ENCODE data around the gene ELAVL2.

The ELAVL2 gene

GRCh38 chr9:23674016-23674585 is 151.9 kb downstream of the ELAVL2 start:
- POLR2A ChIA-PET = no interaction called here
- no peak for DNase-seq (ENCODE audit: low read depth, low spot score)
- CTCF ChIA-PET = no interaction called here

GRCh38 chr9:23672151-23672550 is 153.9 kb downstream of the ELAVL2 start:
- no peak for DNase-seq (ENCODE audit: low read depth, low spot score)
- POLR2A ChIA-PET = no interaction called here
- TF ChIP-seq CTCF (IDR thresholded peaks at IDR 0.05; ENCODE audit: insufficient read depth, low read length, missing control alignments) = no peak
- CTCF ChIA-PET = no interaction called here
- H3K4me3 ChIP-seq (ENCODE audit: low read depth, low read length) = no peak overlapping the region

More at GRCh38 chr9:23674016-23674585, 151.9 kb downstream of the ELAVL2 start:
- TF ChIP-seq CTCF (IDR thresholded peaks at IDR 0.05; ENCODE audit: insufficient read depth, low read length, missing control alignments) = no peak
- H3K4me3 ChIP-seq (ENCODE audit: low read depth, low read length) = no peak overlapping the region

- TF ChIP-seq CTCF (IDR thresholded peaks at IDR 0.05; ENCODE audit: insufficient read depth, low read length, missing control alignments) = no peak
- no peak for DNase-seq (ENCODE audit: low read depth, low spot score)
- no peak overlapping the region for H3K4me3 ChIP-seq (ENCODE audit: low read depth, low read length)
- CTCF ChIA-PET = no interaction called here
- POLR2A ChIA-PET = no interaction called here
These were observed 156.3 kb downstream of the ELAVL2 start for GRCh38 chr9:23669776-23670175.

- TF ChIP-seq CTCF (IDR thresholded peaks at IDR 0.05; ENCODE audit: insufficient read depth, low read length, missing control alignments) = no peak
- CTCF ChIA-PET = no interaction called here
- no peak for DNase-seq (ENCODE audit: low read depth, low spot score)
- POLR2A ChIA-PET = no interaction called here
- no peak overlapping the region for H3K4me3 ChIP-seq (ENCODE audit: low read depth, low read length)
These were observed 160.4 kb downstream of the ELAVL2 start for GRCh38 chr9:23665635-23666034.

- ChIA-PET POLR2A (no interaction called here), CTCF (no interaction called here)
- no peak for DNase-seq (ENCODE audit: low read depth, low spot score)
These were observed 161.0 kb downstream of the ELAVL2 start for GRCh38 chr9:23665051-23665450.

GRCh38 chr9:23663946-23664345 is 162.1 kb downstream of the ELAVL2 start:
- POLR2A ChIA-PET = no interaction called here
- CTCF ChIA-PET = no interaction called here

More at GRCh38 chr9:23665051-23665450, 161.0 kb downstream of the ELAVL2 start:
- no peak overlapping the region for H3K4me3 ChIP-seq (ENCODE audit: low read depth, low read length)
- TF ChIP-seq CTCF (IDR thresholded peaks at IDR 0.05; ENCODE audit: insufficient read depth, low read length, missing control alignments) = no peak

More at GRCh38 chr9:23663946-23664345, 162.1 kb downstream of the ELAVL2 start:
- DNase-seq (ENCODE audit: low read depth, low spot score) = no peak
- no peak overlapping the region for H3K4me3 ChIP-seq (ENCODE audit: low read depth, low read length)
- TF ChIP-seq CTCF (IDR thresholded peaks at IDR 0.05; ENCODE audit: insufficient read depth, low read length, missing control alignments) = no peak

Measured in AG04449 (cell line).